ENCODE data around the gene MAP1LC3B2.
A peak's percentile ranks its signal among the peaks of the same experiment; 100 is the strongest.

The MAP1LC3B2 gene

GRCh38 chr12:116595672-116596071 is 36.5 kb downstream of the MAP1LC3B2 start:
- DNase-seq (ENCODE audit: low read depth) = no peak
- no peak for TF ChIP-seq CTCF (IDR thresholded peaks at IDR 0.05; ENCODE audit: low read depth, low read length)
- TF ChIP-seq MAX (IDR thresholded peaks at IDR 0.05; ENCODE audit: low read depth, low read length) = no peak
- no peak for TF ChIP-seq MYC (IDR thresholded peaks at IDR 0.05; ENCODE audit: low read depth, low read length)
- TF ChIP-seq POLR2A (IDR thresholded peaks at IDR 0.05; ENCODE audit: extremely low read depth, insufficient read length) = no peak
- H3K4me3 ChIP-seq (ENCODE audit: low read depth, low read length) = no peak overlapping the region

GRCh38 chr12:116597886-116598285 is 38.7 kb downstream of the MAP1LC3B2 start:
- no peak for DNase-seq (ENCODE audit: low read depth)
- no peak overlapping the region for H3K4me3 ChIP-seq (ENCODE audit: low read depth, low read length)
- no peak for TF ChIP-seq MYC (IDR thresholded peaks at IDR 0.05; ENCODE audit: low read depth, low read length)
- no peak for TF ChIP-seq MAX (IDR thresholded peaks at IDR 0.05; ENCODE audit: low read depth, low read length)
- TF ChIP-seq POLR2A (IDR thresholded peaks at IDR 0.05; ENCODE audit: extremely low read depth, insufficient read length) = no peak
- TF ChIP-seq CTCF (IDR thresholded peaks at IDR 0.05; ENCODE audit: low read depth, low read length) = no peak

GRCh38 chr12:116598311-116599284 is 39.4 kb downstream of the MAP1LC3B2 start:
- no peak for DNase-seq (ENCODE audit: low read depth)
- no peak overlapping the region for H3K4me3 ChIP-seq (ENCODE audit: low read depth, low read length)
- TF ChIP-seq CTCF (IDR thresholded peaks at IDR 0.05; ENCODE audit: low read depth, low read length) (no peak), MYC (IDR thresholded peaks at IDR 0.05; ENCODE audit: low read depth, low read length) (no peak)

GRCh38 chr12:116599285-116600136 is 40.3 kb downstream of the MAP1LC3B2 start:
- peak; percentile 73 for DNase-seq (ENCODE audit: low read depth)
- H3K4me3 ChIP-seq (ENCODE audit: low read depth, low read length) = no peak overlapping the region
- TF ChIP-seq CTCF (IDR thresholded peaks at IDR 0.05; ENCODE audit: low read depth, low read length) = peak; percentile 58
- TF ChIP-seq MYC (IDR thresholded peaks at IDR 0.05; ENCODE audit: low read depth, low read length) = no peak

GRCh38 chr12:116600959-116601918 is 42.1 kb downstream of the MAP1LC3B2 start:
- no peak overlapping the region for H3K4me3 ChIP-seq (ENCODE audit: low read depth, low read length)
- DNase-seq (ENCODE audit: low read depth) = peak; percentile 97
- TF ChIP-seq MAX (IDR thresholded peaks at IDR 0.05; ENCODE audit: low read depth, low read length) = no peak
- TF ChIP-seq CTCF (IDR thresholded peaks at IDR 0.05; ENCODE audit: low read depth, low read length) = no peak
- peak; percentile 31; the same call in 1 of the 2 replicates for TF ChIP-seq MYC (IDR thresholded peaks at IDR 0.05; ENCODE audit: low read depth, low read length)
- TF ChIP-seq POLR2A (IDR thresholded peaks at IDR 0.05; ENCODE audit: extremely low read depth, insufficient read length) = no peak
